Left ventricle myocardium inferior (tissue), 1 donor: Measurements from ENCODE around the gene CCR5AS.
"Not testable (repeated sequence)": the region's sequence is repeated elsewhere in the genome, so short reads cannot be mapped to it uniquely, and the experiment has no call there.

Experiments
- DNase-seq: peaks from one replicate; pipeline ENCODE4 v3.0.0-alpha.2; 2020
- H3K27ac ChIP-seq: fragments of 200-600 bp; replicated peaks from 2 replicates; pipeline ENCODE4 v1.8.0; 2021
- H3K27me3 ChIP-seq: fragments of 200-600 bp; 2 replicates; pipeline ENCODE4 v1.8.0; 2021; ENCODE audit warnings: low read depth
- H3K36me3 ChIP-seq: fragments of 200-600 bp; 2 replicates; pipeline ENCODE4 v1.8.0; 2021
- H3K4me1 ChIP-seq: fragments of 200-600 bp; 2 replicates; pipeline ENCODE4 v1.8.0; 2021
- H3K4me3 ChIP-seq: fragments of 200-600 bp; 2 replicates; pipeline ENCODE4 v1.8.0; 2021; ENCODE audit warnings: mild to moderate bottlenecking, moderate library complexity
- H3K9me3 ChIP-seq: fragments of 200-600 bp; replicated peaks from 2 replicates; pipeline ENCODE4 v1.8.0; 2021
- CTCF ChIP-seq: fragments of 200-600 bp; IDR thresholded peaks from 2 replicates; pipeline ENCODE4 v1.8.0; 2021; ENCODE audit warnings: antibody characterized with exemption, mild to moderate bottlenecking, borderline replicate concordance
- intact Hi-C: fragments of 100-400 bp; cut with micrococcal nuclease; formaldehyde crosslinking; loops from one replicate; pipeline ENCODE4 v1.11.0; 2022
- donor health status: DM: no; HTN: yes; CAD: no; lungs with severe emphysema.

CCR5AS gene

GRCh38 chr3:46393554-46394434 is 13.1 kb downstream of the CCR5AS start:
- intact Hi-C loops = no loop called here
- H3K4me1 ChIP-seq = peaks cover 14% of the 10 kb centered on the region

GRCh38 chr3:46393011-46393410 is 13.9 kb downstream of the CCR5AS start:
- no peak overlapping the region for H3K4me3 ChIP-seq
- DNase-seq = no peak
- no peaks in the 10 kb centered on the region for H3K36me3 ChIP-seq
- H3K4me1 ChIP-seq = peaks cover 14% of the 10 kb centered on the region
- intact Hi-C loops = no loop called here
- no peaks in the 10 kb centered on the region for H3K9me3 ChIP-seq
- H3K27me3 ChIP-seq = no peaks in the 10 kb centered on the region
- TF ChIP-seq CTCF = no peak
- H3K27ac ChIP-seq = no peak overlapping the region

More at GRCh38 chr3:46393554-46394434, 13.1 kb downstream of the CCR5AS start:
- H3K9me3 ChIP-seq = no peaks in the 10 kb centered on the region
- TF ChIP-seq CTCF = no peak
- H3K27ac ChIP-seq = no peak overlapping the region
- no peak overlapping the region for H3K4me3 ChIP-seq
- H3K27me3 ChIP-seq = no peaks in the 10 kb centered on the region
- no peaks in the 10 kb centered on the region for H3K36me3 ChIP-seq
- no peak for DNase-seq

- H3K36me3 ChIP-seq, H3K27ac ChIP-seq, intact Hi-C loops, H3K4me1 ChIP-seq, DNase-seq, H3K9me3 ChIP-seq, H3K4me3 ChIP-seq, H3K27me3 ChIP-seq: not testable (repeated sequence)
Measured at GRCh38 chr3:46391526-46391925, 15.3 kb downstream of the CCR5AS start.

GRCh38 chr3:46389306-46389705 is 17.6 kb downstream of the CCR5AS start:
- Histone ChIP-seq H3K36me3 (no peaks in the 10 kb centered on the region), H3K4me3 (no peak overlapping the region), H3K4me1 (peaks cover 8% of the 10 kb centered on the region), H3K27ac (no peak overlapping the region), H3K27me3 (no peaks in the 10 kb centered on the region), H3K9me3 (no peaks in the 10 kb centered on the region)
- no peak for DNase-seq
- TF ChIP-seq CTCF = no peak
- intact Hi-C loops = no loop called here

GRCh38 chr3:46388847-46389246 is 18.0 kb downstream of the CCR5AS start:
- H3K4me3 ChIP-seq, intact Hi-C loops, H3K4me1 ChIP-seq, H3K27ac ChIP-seq, H3K36me3 ChIP-seq, H3K27me3 ChIP-seq, H3K9me3 ChIP-seq, DNase-seq: not testable (repeated sequence)

GRCh38 chr3:46386205-46386604 is 20.7 kb downstream of the CCR5AS start:
- Histone ChIP-seq H3K4me1 (peaks cover 12% of the 10 kb centered on the region), H3K36me3 (no peaks in the 10 kb centered on the region), H3K4me3 (no peak overlapping the region), H3K27me3 (no peaks in the 10 kb centered on the region), H3K27ac (no peak overlapping the region), H3K9me3 (no peaks in the 10 kb centered on the region)
- intact Hi-C loops = no loop called here
- TF ChIP-seq CTCF = no peak
- no peak for DNase-seq
